Measurements from ENCODE around the gene SCNN1G.
A peak's percentile ranks its signal among the peaks of the same experiment; 100 is the strongest.
"Not testable (repeated sequence)": the region's sequence is repeated elsewhere in the genome, so short reads cannot be mapped to it uniquely, and the experiment has no call there.

The SCNN1G gene

GRCh38 chr16:23207485-23207884 lies 24.9 kb downstream of the SCNN1G start:
- DNase-seq = peak; percentile 98

GRCh38 chr16:23209606-23210005 lies 27.1 kb downstream of the SCNN1G start:
- no peak for DNase-seq

GRCh38 chr16:23213831-23214230 lies 31.3 kb downstream of the SCNN1G start:
- no peak for DNase-seq

GRCh38 chr16:23214796-23215195 lies 32.3 kb downstream of the SCNN1G start:
- DNase-seq = no peak

GRCh38 chr16:23215435-23215834 lies 32.9 kb downstream of the SCNN1G start:
- no peak for DNase-seq

- no peak for DNase-seq
Observed at GRCh38 chr16:23216658-23217246, 34.2 kb downstream of the SCNN1G start.

- DNase-seq = no peak
Observed at GRCh38 chr16:23217646-23218045, 35.1 kb downstream of the SCNN1G start.

GRCh38 chr16:23222929-23223328 lies 40.4 kb downstream of the SCNN1G start:
- no peak for DNase-seq

- no peak for DNase-seq
Observed at GRCh38 chr16:23223368-23223767, 40.8 kb downstream of the SCNN1G start.

- DNase-seq = no peak
Observed at GRCh38 chr16:23225109-23225508, 42.6 kb downstream of the SCNN1G start.

GRCh38 chr16:23225634-23226033 lies 43.1 kb downstream of the SCNN1G start:
- no peak for DNase-seq

GRCh38 chr16:23227529-23227928 lies 45.0 kb downstream of the SCNN1G start:
- DNase-seq = no peak

- DNase-seq = no peak
Observed at GRCh38 chr16:23229714-23230113, 47.2 kb downstream of the SCNN1G start.

- peak; percentile 94 for DNase-seq
Observed at GRCh38 chr16:23232806-23233205, 50.3 kb downstream of the SCNN1G start.

- no peak for DNase-seq
Observed at GRCh38 chr16:23235176-23235575, 52.6 kb downstream of the SCNN1G start.

- no peak for DNase-seq
Observed at GRCh38 chr16:23236983-23237382, 54.4 kb downstream of the SCNN1G start.

GRCh38 chr16:23240994-23241393 lies 58.4 kb downstream of the SCNN1G start:
- no peak for DNase-seq

- DNase-seq = no peak
Observed at GRCh38 chr16:23244122-23244521, 61.6 kb downstream of the SCNN1G start.

- DNase-seq = no peak
Observed at GRCh38 chr16:23245268-23245667, 62.7 kb downstream of the SCNN1G start.

- DNase-seq = no peak
Observed at GRCh38 chr16:23248261-23249194, 66.0 kb downstream of the SCNN1G start.

- no peak for DNase-seq
Observed at GRCh38 chr16:23249830-23250229, 67.3 kb downstream of the SCNN1G start.

GRCh38 chr16:23252310-23252709 lies 69.8 kb downstream of the SCNN1G start:
- DNase-seq = no peak

GRCh38 chr16:23253650-23254049 lies 71.1 kb downstream of the SCNN1G start:
- not testable (repeated sequence) for DNase-seq

- no peak for DNase-seq
Observed at GRCh38 chr16:23254338-23254737, 71.8 kb downstream of the SCNN1G start.
